ENCODE data around the gene TYSND1.
"Not testable (repeated sequence)": the region's sequence is repeated elsewhere in the genome, so short reads cannot be mapped to it uniquely, and the experiment has no call there.

The TYSND1 gene

DNA sequence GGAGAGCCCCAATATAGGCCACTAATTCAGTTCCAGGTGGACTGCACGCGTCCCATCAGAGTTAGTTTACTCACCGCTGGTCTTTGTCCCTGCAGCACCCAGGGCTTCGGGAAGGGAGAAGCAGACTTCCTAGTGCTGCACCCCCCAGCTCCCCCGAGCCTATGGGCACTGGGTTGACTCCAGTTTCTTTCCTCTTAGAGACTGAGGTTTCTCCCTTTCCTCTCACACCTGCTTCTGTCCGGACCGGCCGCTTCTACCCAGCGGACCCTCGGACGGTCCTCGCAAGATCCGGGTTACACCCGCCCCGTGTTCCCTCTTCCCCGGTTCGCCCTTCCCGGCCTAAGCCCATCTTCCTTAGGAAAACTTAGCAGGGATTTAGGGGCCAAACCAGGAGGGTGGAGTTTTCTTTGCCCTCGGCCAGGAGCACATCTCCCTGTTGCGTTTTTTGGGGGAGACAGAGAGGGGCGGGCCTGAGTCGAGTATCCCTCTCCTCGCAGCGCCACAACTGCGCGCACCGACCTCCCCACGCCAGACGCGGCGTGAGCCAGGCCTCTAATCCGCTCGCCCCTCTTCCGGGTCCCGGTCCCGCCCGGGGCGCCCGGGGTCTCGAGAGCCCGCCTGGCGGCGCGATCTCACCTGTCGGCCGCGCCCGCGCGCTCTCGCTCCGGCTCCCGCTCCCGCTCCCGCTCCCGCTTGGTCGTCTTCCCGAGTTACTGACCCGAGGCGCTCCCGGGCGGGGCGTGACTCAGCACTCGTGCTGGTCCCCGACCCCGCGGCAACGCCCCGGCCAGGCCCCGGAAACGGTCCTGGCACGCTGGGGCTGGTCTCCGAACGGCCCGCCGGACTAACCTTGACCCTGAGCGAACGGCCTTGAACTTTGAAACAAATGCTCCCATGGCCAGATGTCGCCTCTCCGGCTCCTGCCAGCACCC, 14.1 kb downstream of the TYSND1 start, which contains the start of gene AIFM2:
AIFM2 (minus strand) TSS at position 728 of the 932 bp plus-strand sequence. CDS start 8,741 bp downstream, outside the sequence.
- DNase-seq = no peak

DNA sequence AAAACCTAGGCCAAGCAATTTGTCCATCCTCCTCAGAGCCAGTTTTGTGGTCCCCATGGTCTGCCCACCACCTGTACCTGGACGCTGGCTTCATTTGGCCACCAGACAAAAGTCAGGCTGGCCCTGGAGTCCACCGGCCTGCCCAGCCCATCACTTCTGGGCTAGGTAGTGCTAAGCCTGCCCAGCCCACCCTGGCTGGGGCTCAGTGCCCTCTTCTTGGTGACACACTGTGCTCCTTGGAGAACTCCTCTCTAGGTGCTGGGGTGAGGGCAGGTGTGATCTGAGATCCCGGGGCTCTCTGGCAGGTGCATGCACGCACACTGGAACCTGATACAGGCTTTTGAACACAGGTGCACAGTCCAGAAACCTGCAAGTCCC, 15.0 kb downstream of the TYSND1 start:
- no peak for DNase-seq

DNA sequence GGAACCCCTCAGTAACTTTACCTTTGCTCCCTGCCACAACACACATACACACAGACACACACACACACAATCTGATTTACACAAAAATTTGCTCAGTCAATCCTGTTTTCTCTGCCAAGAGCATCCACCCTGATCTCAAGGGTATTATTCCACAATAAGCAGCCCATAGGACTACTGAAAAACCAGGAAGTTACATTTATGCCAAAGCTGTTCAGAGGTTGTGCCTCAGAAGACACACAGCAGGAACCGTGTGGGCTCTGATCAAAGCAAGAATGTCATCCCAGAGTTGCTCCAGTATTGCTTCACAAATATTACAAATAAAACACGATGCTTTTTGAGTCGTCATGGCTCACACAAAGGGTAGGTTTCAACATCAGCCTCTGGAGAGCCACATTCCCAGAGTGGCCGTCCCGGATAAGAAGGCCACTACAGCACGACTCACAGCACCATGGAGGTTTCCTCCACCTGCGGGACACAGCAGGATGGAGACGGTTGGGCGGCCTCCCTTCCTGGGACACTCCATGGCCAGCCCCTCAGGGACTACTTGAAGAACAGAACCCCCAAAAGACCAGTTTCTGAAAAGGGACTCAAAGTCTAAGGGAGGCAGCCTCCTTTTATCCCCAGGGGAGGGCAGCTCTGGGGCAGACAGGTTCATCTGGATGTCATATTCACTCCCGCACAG, 15.5 kb downstream of the TYSND1 start:
- DNase-seq = no peak

DNA sequence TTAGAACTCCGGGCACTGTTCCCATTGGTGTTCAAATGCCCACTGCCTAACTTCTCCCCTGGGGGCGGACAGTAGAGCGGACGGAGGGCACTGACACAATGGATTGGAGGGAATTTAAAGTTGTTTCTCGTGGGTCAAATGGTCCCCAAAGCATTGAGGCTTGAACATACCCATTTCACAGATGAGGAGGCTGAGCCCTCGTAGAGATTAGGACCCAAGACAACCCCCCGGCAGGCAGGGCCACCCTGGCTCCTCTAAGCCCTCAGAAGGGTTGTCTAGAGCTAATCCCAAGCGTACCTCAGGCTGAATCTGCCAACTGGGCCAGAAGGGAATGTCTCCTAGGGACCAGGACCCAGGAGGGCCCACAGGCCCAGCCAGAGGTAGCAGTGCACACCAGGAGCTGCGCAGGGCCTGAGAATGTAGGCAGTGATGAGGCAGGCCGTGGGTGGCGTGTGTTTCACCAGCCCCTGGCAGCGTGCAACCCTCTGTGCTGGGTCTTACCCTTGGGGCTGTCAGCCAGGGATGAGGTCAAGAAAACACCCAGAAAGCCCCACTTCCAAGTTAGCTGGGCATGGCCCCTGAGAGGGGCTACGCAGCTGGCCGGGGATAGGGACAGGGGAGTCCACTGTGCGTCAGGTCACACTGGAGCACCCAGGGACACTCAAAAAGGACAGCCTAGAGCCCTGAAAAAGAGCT, 19.7 kb downstream of the TYSND1 start:
- no peak for DNase-seq

DNA sequence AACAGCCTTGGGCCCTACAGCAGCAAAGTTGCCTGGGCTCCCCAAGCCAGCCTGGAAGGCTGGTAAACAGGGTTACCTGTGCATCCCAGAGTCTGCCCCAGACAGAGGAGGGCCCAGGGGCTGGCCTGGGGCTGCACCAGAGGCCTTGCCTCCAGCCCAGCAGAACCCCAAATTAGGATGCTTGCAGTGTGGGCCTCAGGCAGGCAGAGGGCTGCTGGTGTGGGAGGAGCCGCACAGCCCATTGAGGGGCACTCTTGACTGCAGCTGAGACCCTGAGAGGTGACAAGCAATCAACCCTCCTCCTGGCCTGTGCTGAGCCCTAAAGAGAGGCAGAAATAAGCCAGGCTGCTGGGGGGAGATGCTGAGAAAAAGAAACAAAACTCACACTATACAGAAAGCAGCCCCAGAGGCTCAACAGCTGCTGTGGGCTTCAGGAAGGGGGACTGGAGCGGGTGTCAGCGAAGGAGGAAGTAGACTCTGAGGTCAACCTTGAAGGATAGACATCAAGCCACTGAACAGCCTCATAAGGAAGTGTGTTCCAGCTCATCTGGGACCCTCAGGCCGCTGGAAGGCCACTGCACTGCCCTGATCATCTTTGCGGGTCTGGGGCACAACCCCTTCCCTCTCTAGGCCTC, 20.5 kb downstream of the TYSND1 start:
- no peak for DNase-seq

DNA sequence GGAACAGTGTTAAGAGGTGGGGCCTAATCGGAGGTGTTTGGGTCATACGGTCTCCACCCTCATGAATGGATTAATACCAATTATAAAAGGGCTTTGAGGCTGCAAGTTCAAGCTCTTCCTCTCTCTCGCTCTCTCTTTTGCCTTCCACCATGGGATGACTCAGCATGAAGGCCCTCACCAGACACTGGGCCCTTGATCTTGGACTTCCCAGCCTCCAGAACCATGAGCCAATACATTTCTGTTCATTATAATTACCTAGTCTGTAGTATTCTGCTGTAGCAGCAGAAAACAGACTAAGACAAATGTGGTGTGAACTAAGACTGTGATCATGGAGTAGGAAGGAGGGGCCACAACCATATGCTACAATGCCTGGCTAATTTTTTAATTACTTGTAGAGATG, 21.6 kb downstream of the TYSND1 start:
- no peak for DNase-seq

DNA sequence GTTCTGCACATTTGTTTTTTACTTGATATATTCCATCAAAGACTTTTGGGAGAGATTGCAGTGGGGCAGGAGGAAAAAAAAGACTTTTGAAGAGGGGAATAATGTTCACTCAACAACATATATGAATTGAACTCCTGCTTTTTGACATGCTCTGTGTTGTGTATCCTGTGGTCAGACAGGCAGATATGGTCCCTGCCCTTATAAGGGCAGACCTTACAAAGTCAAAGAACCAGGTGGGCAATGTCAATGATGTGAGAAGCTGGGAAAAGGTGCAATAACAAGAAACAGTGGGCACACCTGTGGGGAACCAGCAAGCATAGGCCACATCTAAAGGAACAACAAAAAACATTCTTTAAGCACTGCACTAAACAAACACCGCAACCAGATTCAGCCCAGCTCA, 22.1 kb downstream of the TYSND1 start:
- DNase-seq = no peak

DNA sequence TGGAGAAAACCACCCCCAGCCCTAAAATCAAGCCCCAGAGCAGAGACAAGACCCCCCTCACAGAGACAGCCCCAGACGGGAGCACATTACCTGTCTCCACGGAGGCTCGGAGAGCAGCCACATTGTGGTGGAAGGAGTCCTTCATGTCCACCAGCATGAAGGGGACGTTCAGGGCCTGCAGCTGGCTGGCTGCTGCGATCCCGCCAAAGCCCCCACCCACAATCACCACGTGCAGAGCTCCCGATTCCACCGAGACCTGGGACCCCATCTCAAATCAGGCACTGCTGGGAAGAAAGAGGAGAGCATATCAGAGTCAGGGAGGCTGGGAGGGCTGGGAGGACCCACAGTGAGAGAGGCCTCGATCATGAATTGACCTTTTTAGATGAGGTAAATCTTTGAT, 22.7 kb downstream of the TYSND1 start:
- DNase-seq = no peak

DNA sequence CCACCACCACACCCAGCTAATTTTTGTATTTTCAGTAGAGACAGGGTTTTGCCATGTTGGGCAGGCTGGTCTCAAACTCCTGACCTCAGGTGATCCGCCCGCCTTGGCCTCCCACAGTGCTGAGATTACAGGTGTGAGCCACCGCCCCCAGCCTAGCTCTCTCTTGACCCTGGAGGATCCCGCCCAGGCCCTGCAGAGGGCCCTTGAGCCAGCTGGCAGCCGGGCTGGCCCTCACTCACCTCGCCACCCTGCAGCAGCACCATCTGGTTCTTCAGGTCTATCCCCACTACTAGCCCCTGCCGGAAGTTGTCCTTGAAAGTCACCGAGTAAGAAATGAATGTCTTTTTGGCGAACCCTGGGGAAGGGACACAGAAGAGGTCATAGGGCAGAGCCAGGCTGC, 23.3 kb downstream of the TYSND1 start:
- not testable (repeated sequence) for DNase-seq

DNA sequence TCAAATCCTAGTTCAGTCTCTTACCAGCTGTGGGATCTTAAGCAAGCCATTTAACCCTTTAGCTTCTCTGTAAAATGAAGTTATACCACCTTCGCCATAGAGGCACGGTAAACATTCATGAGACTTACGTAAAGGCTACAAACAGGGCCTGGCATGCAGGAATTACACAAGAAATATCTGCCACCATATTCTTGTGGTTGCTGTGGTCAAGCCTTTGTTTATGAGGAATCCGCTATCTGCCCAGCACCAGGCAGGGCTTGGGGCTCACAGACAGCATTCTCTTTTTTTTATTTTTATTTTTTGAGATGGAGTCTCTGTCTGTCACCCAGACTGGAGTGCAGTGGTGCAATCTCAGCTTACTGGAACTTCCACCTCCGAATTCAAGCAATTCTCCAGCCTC, 23.8 kb downstream of the TYSND1 start:
- DNase-seq = no peak

DNA sequence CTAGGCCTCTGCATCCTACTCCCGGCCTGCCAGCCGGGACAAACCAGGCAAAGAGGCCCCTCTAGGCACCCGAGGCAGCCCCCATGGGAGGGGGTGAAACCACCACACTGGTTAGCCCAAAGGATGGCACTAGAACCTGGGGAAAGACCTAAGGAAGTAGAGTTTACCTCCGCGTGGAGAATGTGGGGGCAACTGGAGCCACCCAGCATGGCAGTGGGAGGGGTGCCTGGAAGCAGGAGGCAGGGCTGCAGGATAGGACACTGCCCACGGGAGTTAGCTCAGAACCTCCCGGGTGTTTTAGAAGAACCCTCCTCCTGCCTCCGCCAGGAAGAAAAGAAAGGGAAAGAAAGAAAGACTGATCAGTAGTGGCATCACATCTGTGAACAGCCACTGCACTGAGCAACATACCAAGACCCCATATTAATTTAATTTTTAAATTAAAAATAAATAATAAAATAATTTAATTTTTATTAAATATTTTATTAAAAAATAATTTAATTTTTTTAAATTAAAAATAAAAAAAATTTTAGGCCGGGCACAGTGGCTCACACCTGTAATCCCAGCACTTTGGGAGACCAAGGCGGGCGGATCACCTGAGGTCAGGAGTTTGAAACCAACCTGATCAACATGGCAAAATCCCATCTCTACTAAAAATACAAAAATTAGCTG, 25.1 kb downstream of the TYSND1 start:
- no peak for DNase-seq

DNA sequence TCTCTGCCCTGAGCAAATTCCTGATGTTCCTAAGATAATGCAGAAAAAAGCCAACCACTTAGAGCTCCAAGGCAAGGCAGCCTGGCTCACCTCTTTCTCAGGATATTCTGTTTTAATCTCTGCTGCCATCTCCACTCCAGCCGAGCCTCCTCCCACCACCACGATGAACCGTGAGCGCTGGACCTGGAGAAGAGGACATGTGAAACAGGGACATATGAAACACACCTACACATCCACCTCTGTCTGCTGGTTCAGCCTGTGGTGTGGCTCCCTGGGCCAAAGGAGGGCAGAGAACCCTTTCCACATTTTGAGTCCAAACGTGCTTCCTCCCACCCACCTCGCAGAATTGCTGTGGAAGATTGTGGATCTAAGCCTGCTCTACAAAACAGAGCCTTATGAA, 26.1 kb downstream of the TYSND1 start:
- DNase-seq = no peak

DNA sequence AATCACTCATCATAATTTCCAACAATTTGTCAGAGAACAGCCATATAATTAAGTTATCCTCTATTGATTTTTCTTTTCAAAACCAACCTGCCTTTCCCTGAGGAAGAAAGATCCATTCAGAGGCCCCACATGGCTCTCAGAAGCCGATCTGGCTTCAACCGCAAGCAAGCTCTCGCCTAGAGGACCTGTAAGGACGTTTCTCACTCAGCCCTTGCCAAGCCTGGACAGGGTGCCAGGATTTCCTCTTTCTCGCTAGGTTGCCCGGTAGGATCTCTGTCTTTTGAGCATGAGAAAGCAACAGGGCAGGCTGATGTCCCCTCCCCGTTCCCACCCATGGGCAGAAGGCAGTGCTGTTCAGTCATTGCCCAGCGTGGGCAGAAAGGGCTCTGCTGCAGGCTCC, 26.9 kb downstream of the TYSND1 start:
- no peak for DNase-seq

DNA sequence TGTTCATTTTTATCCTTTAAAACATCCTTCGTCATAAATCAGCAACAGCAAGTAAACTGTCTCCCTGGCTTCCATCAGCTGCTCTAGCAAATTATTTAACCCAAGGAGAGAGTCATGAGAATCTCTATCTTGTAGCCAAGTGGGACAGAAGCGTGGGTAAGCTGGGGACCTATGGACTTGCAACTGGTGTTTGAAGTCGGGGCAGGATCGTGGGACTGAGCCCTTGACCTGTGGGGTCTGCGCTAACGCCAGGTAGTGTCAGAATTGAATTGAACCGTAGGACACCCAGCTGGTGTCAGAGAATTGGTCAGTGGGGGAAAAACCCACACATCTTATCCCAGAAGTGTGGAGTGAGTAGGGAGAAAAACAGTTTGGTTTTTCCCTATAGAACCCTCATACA, 27.3 kb downstream of the TYSND1 start:
- DNase-seq = no peak

DNA sequence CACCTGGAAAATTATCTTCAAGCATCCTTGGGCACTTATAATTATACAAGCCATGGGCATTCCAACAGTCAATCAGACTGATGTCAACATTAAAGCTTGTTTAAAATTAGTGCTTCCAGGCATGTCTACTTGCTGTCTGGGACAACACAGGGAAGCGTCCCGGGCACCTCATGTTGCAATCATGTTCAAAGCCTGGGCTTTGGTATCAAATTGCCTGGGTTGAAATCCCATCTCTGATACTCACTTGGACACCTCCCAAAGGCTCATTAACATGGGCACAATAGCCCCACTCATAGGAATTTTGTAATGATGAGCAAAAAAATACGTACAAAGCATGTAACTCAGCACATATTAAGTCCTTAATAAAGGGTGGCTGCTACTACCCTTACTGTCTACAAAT, 28.3 kb downstream of the TYSND1 start:
- no peak for DNase-seq

DNA sequence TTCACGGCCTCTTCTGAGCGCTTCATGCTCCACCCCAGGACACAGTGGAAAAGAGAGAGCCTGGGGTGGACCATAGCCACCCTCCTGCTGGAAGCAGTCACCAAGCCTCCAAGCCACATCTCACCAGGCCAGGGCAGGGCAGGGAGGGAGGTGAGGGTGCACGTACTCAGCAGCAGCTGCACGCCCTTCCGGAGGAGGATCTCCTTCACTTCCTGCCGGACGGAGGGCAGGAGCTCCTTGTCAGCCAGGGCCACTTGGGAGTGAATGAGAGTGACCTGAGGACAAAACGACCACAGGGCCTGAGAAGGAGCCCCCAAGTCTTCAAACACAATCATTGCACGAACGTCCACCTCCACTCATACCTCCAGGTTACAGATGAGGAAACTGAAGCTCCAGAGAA, 28.9 kb downstream of the TYSND1 start:
- DNase-seq = no peak

DNA sequence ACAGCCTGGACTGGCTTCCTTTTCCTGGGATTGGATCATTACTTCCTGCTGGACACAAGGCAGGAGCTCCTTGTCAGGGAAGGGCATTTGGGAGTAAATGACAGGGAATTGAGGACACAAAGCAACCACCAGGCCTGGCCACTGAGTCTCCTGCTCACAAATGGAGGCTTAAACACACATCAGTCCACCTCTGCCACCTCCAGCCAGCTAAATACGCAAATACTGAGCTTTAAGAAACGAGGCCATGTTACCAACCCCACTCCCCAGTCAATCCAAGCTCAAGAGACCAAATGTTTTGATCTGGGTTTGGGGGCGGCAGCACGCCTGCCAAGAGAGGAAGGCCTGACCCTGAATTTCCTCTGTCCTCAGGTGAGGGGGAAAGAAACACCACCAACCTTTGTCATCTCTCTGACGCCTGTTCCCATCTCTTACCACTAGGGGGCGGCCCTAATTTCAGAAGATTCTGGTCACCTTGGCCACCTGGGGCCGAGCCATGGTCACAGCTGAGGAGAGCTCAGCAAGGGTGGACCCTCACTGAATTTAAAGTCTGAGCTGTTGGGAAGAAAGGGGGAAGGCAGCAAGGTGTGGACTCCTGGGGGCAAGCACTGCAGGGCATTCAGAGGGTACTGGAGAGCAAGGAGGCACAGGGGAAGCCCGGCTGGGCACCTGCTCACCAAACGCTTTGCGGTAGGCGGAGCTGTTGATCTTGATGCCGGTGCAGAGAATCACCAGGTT, 30.4 kb downstream of the TYSND1 start:
- no peak for DNase-seq

DNA sequence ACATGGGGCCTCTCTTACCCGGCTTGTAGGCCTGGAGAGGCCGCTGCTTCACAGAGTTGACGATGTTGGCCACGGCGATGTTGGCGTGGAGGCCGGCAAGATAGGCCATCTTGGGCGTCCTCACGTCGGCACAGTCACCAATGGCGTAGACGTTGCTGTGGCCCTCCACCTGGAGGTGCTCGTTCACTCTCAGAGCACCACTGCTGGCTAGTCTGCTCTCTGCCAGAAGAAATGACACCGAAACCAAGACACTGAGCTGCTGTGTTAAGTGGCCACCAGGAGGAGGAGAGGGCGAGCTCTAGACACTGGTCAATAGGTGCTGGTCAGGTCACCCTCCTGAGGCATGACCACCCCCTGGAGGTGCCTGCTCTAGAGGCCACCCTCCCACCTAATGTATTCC, 31.6 kb downstream of the TYSND1 start:
- no peak for DNase-seq

DNA sequence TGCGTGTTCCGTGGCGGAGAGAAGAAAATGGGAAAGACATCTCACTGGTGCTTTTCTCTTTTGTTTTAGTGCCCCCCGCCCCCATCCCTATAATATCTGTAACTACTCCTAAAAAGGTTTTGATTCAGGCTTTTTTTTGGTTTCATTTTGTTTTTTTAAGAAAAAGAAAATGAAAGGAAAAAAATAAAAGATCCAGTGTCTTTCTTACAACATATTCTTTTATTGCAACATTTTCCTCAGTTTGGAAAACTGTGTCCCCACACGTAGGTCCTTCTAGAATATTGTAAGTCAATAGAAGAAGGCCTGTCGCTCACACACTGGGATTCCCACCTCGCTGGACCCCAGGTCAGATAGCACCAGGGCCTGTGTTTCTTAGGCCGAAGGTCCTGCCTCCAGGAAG, 34.4 kb downstream of the TYSND1 start:
- no peak for DNase-seq

DNA sequence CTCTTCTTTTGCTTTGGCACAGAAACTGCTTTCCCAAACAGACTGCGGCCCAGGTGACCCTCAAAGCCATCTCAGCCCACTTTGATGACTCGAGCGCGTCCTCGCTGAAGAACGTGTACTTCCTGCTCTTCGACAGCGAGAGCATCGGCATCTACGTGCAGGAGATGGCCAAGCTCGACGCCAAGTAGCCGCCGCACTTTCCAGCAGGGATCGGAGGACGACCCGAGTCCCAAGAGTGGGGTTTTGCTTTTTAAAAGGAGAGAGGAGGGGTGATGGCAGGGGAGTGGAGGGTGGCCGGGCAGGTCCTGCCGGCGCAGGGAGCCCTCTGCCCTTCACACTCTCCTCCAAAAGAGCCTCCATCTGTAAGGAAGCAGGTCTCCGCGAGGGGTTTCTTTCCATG, 35.0 kb downstream of the TYSND1 start:
- no peak for DNase-seq

DNA sequence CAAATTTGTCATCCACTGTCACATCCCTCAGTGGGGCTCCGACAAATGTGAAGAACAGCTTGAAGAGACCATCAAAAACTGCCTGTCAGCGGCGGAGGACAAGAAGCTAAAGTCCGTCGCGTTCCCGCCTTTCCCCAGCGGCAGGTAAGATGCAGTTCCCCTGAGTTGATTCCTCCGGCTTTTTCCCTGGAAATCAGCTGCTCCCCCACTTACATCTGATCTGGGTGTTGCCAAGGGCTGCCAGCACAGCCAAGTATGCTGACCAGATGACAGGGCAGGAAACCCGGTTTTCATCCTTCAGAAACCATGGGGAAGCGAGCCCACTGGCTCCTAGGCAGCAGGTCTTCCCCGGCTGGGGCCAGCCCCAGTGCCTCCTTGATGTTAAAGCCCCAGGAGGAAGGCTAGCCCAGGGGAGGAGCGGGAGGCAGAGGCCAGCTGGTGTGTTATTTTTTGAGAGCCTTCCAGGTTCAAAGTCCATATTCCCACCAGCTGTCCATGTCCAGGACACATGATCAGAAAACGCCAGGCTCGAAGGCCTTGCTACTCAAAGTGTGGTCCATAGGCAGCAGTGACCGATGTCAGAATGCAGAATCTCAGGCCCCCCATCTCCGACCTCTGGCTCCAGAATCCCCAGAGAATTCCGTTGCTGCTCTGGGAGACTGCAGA, 37.3 kb downstream of the TYSND1 start:
- DNase-seq = no peak

All from DMS153 (cell line).